Activated CD8-positive, alpha-beta memory T cell treated with anti-CD3 and anti-CD28 coated beads, Interleukin-2, amount 50 U/mL, for 48 hours (primary cell): ENCODE results near the gene TTC12.

Source experiments
- DNase-seq: peaks from one replicate; pipeline ENCODE4 v3.0.0-alpha.2; 2020

TTC12 gene

GRCh38 chr11:113332023-113332422 lies 17.6 kb downstream of the TTC12 start:
- no peak for DNase-seq

- DNase-seq: no peak
Measured at GRCh38 chr11:113332638-113333329, 18.4 kb downstream of the TTC12 start.

- no peak for DNase-seq
Measured at GRCh38 chr11:113334183-113334582, 19.8 kb downstream of the TTC12 start.

GRCh38 chr11:113338730-113339129 lies 24.3 kb downstream of the TTC12 start:
- DNase-seq: no peak

GRCh38 chr11:113339929-113340589 lies 25.7 kb downstream of the TTC12 start:
- no peak for DNase-seq

GRCh38 chr11:113341388-113342165 lies 27.2 kb downstream of the TTC12 start:
- DNase-seq: no peak

GRCh38 chr11:113345978-113346377 lies 31.6 kb downstream of the TTC12 start:
- no peak for DNase-seq

GRCh38 chr11:113349528-113349927 lies 35.1 kb downstream of the TTC12 start:
- no peak for DNase-seq

GRCh38 chr11:113350336-113351067 lies 36.1 kb downstream of the TTC12 start:
- DNase-seq: no peak

GRCh38 chr11:113351068-113351450 lies 36.7 kb downstream of the TTC12 start:
- no peak for DNase-seq

GRCh38 chr11:113351480-113351879 lies 37.1 kb downstream of the TTC12 start:
- no peak for DNase-seq

- DNase-seq: no peak
Measured at GRCh38 chr11:113356203-113356602, 41.8 kb downstream of the TTC12 start.

- DNase-seq: no peak
Measured at GRCh38 chr11:113363406-113363805, 49.0 kb downstream of the TTC12 start.

- DNase-seq: no peak
Measured at GRCh38 chr11:113363996-113364641, 49.7 kb downstream of the TTC12 start.

- no peak for DNase-seq
Measured at GRCh38 chr11:113365895-113366294, 51.5 kb downstream of the TTC12 start.

- no peak for DNase-seq
Measured at GRCh38 chr11:113369411-113369810, 55.0 kb downstream of the TTC12 start.

GRCh38 chr11:113370634-113371033 lies 56.3 kb downstream of the TTC12 start:
- no peak for DNase-seq

GRCh38 chr11:113372309-113372708 lies 57.9 kb downstream of the TTC12 start:
- DNase-seq: no peak

GRCh38 chr11:113373306-113373705 lies 58.9 kb downstream of the TTC12 start:
- no peak for DNase-seq

GRCh38 chr11:113373981-113374560 lies 59.7 kb downstream of the TTC12 start:
- no peak for DNase-seq

- no peak for DNase-seq
Measured at GRCh38 chr11:113375402-113375801, 61.0 kb downstream of the TTC12 start.

- no peak for DNase-seq
Measured at GRCh38 chr11:113376156-113376555, 61.8 kb downstream of the TTC12 start.
